ENCODE data around the gene ARHGAP15.

Gene ARHGAP15

GRCh38 chr2:143571747-143572146, 442.5 kb downstream of the ARHGAP15 start:
- no peak for DNase-seq (ENCODE audit: low read depth, low spot score)
- Histone ChIP-seq H3K9me3 (ENCODE audit: insufficient read depth, low read length) (no peaks in the 10 kb centered on the region), H3K4me1 (ENCODE audit: insufficient read depth, insufficient read length) (no peaks in the 10 kb centered on the region), H3K27me3 (ENCODE audit: insufficient read depth, insufficient read length) (no peaks in the 10 kb centered on the region), H3K9ac (ENCODE audit: insufficient read length, low read depth) (no peak overlapping the region), H3K36me3 (ENCODE audit: insufficient read depth, insufficient read length, low read length) (no peaks in the 10 kb centered on the region), H3K4me3 (ENCODE audit: insufficient read length, low read depth) (no peak overlapping the region)
- TF ChIP-seq YY1 (IDR thresholded peaks at IDR 0.05; ENCODE audit: insufficient read depth, insufficient read length) (no peak), ZNF274 (IDR thresholded peaks at IDR 0.05; ENCODE audit: low read depth, low read length) (no peak), SUZ12 (IDR thresholded peaks at IDR 0.05; ENCODE audit: extremely low read depth, insufficient read depth, insufficient read length) (no peak)

- Histone ChIP-seq H3K9me3 (ENCODE audit: insufficient read depth, low read length) (no peaks in the 10 kb centered on the region), H3K4me3 (ENCODE audit: insufficient read length, low read depth) (no peak overlapping the region), H3K36me3 (ENCODE audit: insufficient read depth, insufficient read length, low read length) (no peaks in the 10 kb centered on the region), H3K27me3 (ENCODE audit: insufficient read depth, insufficient read length) (no peaks in the 10 kb centered on the region), H3K9ac (ENCODE audit: insufficient read length, low read depth) (no peak overlapping the region), H3K4me1 (ENCODE audit: insufficient read depth, insufficient read length) (no peaks in the 10 kb centered on the region)
- TF ChIP-seq YY1 (IDR thresholded peaks at IDR 0.05; ENCODE audit: insufficient read depth, insufficient read length): no peak
- TF ChIP-seq SUZ12 (IDR thresholded peaks at IDR 0.05; ENCODE audit: extremely low read depth, insufficient read depth, insufficient read length): no peak
- no peak for TF ChIP-seq ZNF274 (IDR thresholded peaks at IDR 0.05; ENCODE audit: low read depth, low read length)
- no peak for DNase-seq (ENCODE audit: low read depth, low spot score)
Measured at GRCh38 chr2:143572421-143572820, 443.2 kb downstream of the ARHGAP15 start.

- Histone ChIP-seq H3K9ac (ENCODE audit: insufficient read length, low read depth) (no peak overlapping the region), H3K9me3 (ENCODE audit: insufficient read depth, low read length) (no peaks in the 10 kb centered on the region), H3K4me3 (ENCODE audit: insufficient read length, low read depth) (no peak overlapping the region), H3K4me1 (ENCODE audit: insufficient read depth, insufficient read length) (no peaks in the 10 kb centered on the region), H3K27me3 (ENCODE audit: insufficient read depth, insufficient read length) (no peaks in the 10 kb centered on the region), H3K36me3 (ENCODE audit: insufficient read depth, insufficient read length, low read length) (no peaks in the 10 kb centered on the region)
- TF ChIP-seq ZNF274 (IDR thresholded peaks at IDR 0.05; ENCODE audit: low read depth, low read length): no peak
- no peak for TF ChIP-seq YY1 (IDR thresholded peaks at IDR 0.05; ENCODE audit: insufficient read depth, insufficient read length)
- no peak for TF ChIP-seq SUZ12 (IDR thresholded peaks at IDR 0.05; ENCODE audit: extremely low read depth, insufficient read depth, insufficient read length)
- no peak for DNase-seq (ENCODE audit: low read depth, low spot score)
Measured at GRCh38 chr2:143574069-143574468, 444.9 kb downstream of the ARHGAP15 start.

GRCh38 chr2:143575340-143575739, 446.1 kb downstream of the ARHGAP15 start:
- DNase-seq (ENCODE audit: low read depth, low spot score): peak; percentile 27
- H3K4me3 ChIP-seq (ENCODE audit: insufficient read length, low read depth): no peak overlapping the region
- H3K36me3 ChIP-seq (ENCODE audit: insufficient read depth, insufficient read length, low read length): no peaks in the 10 kb centered on the region
- H3K9ac ChIP-seq (ENCODE audit: insufficient read length, low read depth): no peak overlapping the region
- no peaks in the 10 kb centered on the region for H3K27me3 ChIP-seq (ENCODE audit: insufficient read depth, insufficient read length)
- no peaks in the 10 kb centered on the region for H3K4me1 ChIP-seq (ENCODE audit: insufficient read depth, insufficient read length)
- TF ChIP-seq SUZ12 (IDR thresholded peaks at IDR 0.05; ENCODE audit: extremely low read depth, insufficient read depth, insufficient read length) (no peak), YY1 (IDR thresholded peaks at IDR 0.05; ENCODE audit: insufficient read depth, insufficient read length) (no peak), ZNF274 (IDR thresholded peaks at IDR 0.05; ENCODE audit: low read depth, low read length) (no peak)
- H3K9me3 ChIP-seq (ENCODE audit: insufficient read depth, low read length): no peaks in the 10 kb centered on the region

GRCh38 chr2:143577489-143577888, 448.3 kb downstream of the ARHGAP15 start:
- no peak for TF ChIP-seq ZNF274 (IDR thresholded peaks at IDR 0.05; ENCODE audit: low read depth, low read length)
- TF ChIP-seq SUZ12 (IDR thresholded peaks at IDR 0.05; ENCODE audit: extremely low read depth, insufficient read depth, insufficient read length): no peak
- TF ChIP-seq YY1 (IDR thresholded peaks at IDR 0.05; ENCODE audit: insufficient read depth, insufficient read length): no peak
- peak; percentile 11 for DNase-seq (ENCODE audit: low read depth, low spot score)

GRCh38 chr2:143579456-143579855, 450.2 kb downstream of the ARHGAP15 start:
- no peak overlapping the region for H3K9ac ChIP-seq (ENCODE audit: insufficient read length, low read depth)
- H3K4me1 ChIP-seq (ENCODE audit: insufficient read depth, insufficient read length): no peaks in the 10 kb centered on the region
- H3K36me3 ChIP-seq (ENCODE audit: insufficient read depth, insufficient read length, low read length): no peaks in the 10 kb centered on the region
- H3K27me3 ChIP-seq (ENCODE audit: insufficient read depth, insufficient read length): no peaks in the 10 kb centered on the region
- no peak overlapping the region for H3K4me3 ChIP-seq (ENCODE audit: insufficient read length, low read depth)
- DNase-seq (ENCODE audit: low read depth, low spot score): no peak
- TF ChIP-seq SUZ12 (IDR thresholded peaks at IDR 0.05; ENCODE audit: extremely low read depth, insufficient read depth, insufficient read length) (no peak), ZNF274 (IDR thresholded peaks at IDR 0.05; ENCODE audit: low read depth, low read length) (no peak), YY1 (IDR thresholded peaks at IDR 0.05; ENCODE audit: insufficient read depth, insufficient read length) (no peak)
- no peaks in the 10 kb centered on the region for H3K9me3 ChIP-seq (ENCODE audit: insufficient read depth, low read length)

More at GRCh38 chr2:143577489-143577888, 448.3 kb downstream of the ARHGAP15 start:
- H3K4me3 ChIP-seq (ENCODE audit: insufficient read length, low read depth): no peak overlapping the region
- no peaks in the 10 kb centered on the region for H3K4me1 ChIP-seq (ENCODE audit: insufficient read depth, insufficient read length)
- no peaks in the 10 kb centered on the region for H3K27me3 ChIP-seq (ENCODE audit: insufficient read depth, insufficient read length)
- no peaks in the 10 kb centered on the region for H3K36me3 ChIP-seq (ENCODE audit: insufficient read depth, insufficient read length, low read length)
- no peaks in the 10 kb centered on the region for H3K9me3 ChIP-seq (ENCODE audit: insufficient read depth, low read length)
- H3K9ac ChIP-seq (ENCODE audit: insufficient read length, low read depth): no peak overlapping the region

GRCh38 chr2:143581134-143581533, 451.9 kb downstream of the ARHGAP15 start:
- Histone ChIP-seq H3K27me3 (ENCODE audit: insufficient read depth, insufficient read length) (no peaks in the 10 kb centered on the region), H3K9me3 (ENCODE audit: insufficient read depth, low read length) (no peaks in the 10 kb centered on the region), H3K36me3 (ENCODE audit: insufficient read depth, insufficient read length, low read length) (no peaks in the 10 kb centered on the region), H3K4me1 (ENCODE audit: insufficient read depth, insufficient read length) (no peaks in the 10 kb centered on the region), H3K4me3 (ENCODE audit: insufficient read length, low read depth) (no peak overlapping the region), H3K9ac (ENCODE audit: insufficient read length, low read depth) (no peak overlapping the region)
- TF ChIP-seq SUZ12 (IDR thresholded peaks at IDR 0.05; ENCODE audit: extremely low read depth, insufficient read depth, insufficient read length): no peak
- no peak for TF ChIP-seq YY1 (IDR thresholded peaks at IDR 0.05; ENCODE audit: insufficient read depth, insufficient read length)
- TF ChIP-seq ZNF274 (IDR thresholded peaks at IDR 0.05; ENCODE audit: low read depth, low read length): no peak
- no peak for DNase-seq (ENCODE audit: low read depth, low spot score)

Data from NT2/D1 (cell line).